22Rv1 (cell line): ENCODE measurements around the gene SLC30A9.

Experiments used
- CTCF ChIP-seq: fragments of 450-650 bp; IDR thresholded peaks from 2 replicates; pipeline ENCODE4 v1.5.1; 2017; ENCODE audit warnings: mild to moderate bottlenecking
- ZFX ChIP-seq: fragments of 450-650 bp; IDR thresholded peaks from 2 replicates; pipeline ENCODE4 v1.6.1; 2017; ENCODE audit warnings: antibody characterized with exemption, borderline replicate concordance

GRCh38 chr4:41999321-41999720 lies 9.0 kb downstream of the SLC30A9 start:
- no peak for TF ChIP-seq CTCF
- no peak for TF ChIP-seq ZFX
